BLaER1 treated with 17β-estradiol and CSF1 and Interleukin-3, amounts not matched to agents 10 nM and 100 nM (cell line): ENCODE results near the gene CCL17.
"Not testable (repeated sequence)": the region's sequence is repeated elsewhere in the genome, so short reads cannot be mapped to it uniquely, and the experiment has no call there.

Experiments
- H3K27ac ChIP-seq, 11 experiments: shearing (Covaris generic); formaldehyde crosslinking; 2 replicates each; pipeline ENCODE4 v1.8.1; 2022
- H3K27me3 ChIP-seq, 11 experiments: shearing (Covaris generic); formaldehyde crosslinking; 2 replicates each; pipeline ENCODE4 v1.8.1; 2022
- H3K36me3 ChIP-seq, 11 experiments: shearing (Covaris generic); formaldehyde crosslinking; 2 replicates each; pipeline ENCODE4 v1.8.1; 2022
- H3K4me1 ChIP-seq, 10 experiments: shearing (Covaris generic); formaldehyde crosslinking; 2 replicates each; pipeline ENCODE4 v1.8.1; 2022
- H3K4me2 ChIP-seq, 11 experiments: shearing (Covaris generic); formaldehyde crosslinking; 2 replicates each; pipeline ENCODE4 v1.8.1; 2022
- H3K4me3 ChIP-seq, 10 experiments: shearing (Covaris generic); formaldehyde crosslinking; 2 replicates each; pipeline ENCODE4 v1.8.1; 2022
- H3K9ac ChIP-seq, 11 experiments: shearing (Covaris generic); formaldehyde crosslinking; 2 replicates each; pipeline ENCODE4 v1.8.1; 2022
- H3K9me3 ChIP-seq, 11 experiments: shearing (Covaris generic); formaldehyde crosslinking; replicated peaks in 1 of 11; 2 replicates each; pipeline ENCODE4 v1.8.1; 2022
- H4K20me1 ChIP-seq, 11 experiments: shearing (Covaris generic); formaldehyde crosslinking; 2 replicates each; pipeline ENCODE4 v1.8.1; 2022
- Cebpa-rat ChIP-seq, 11 experiments: shearing (Covaris generic); IDR thresholded peaks; 2 replicates each; pipeline ENCODE4 v1.8.1; 2022

CCL17 gene

GRCh38 chr16:57391300-57391699, 13.3 kb upstream of the CCL17 start:
- no peak for TF ChIP-seq Cebpa-rat (IDR thresholded peaks at IDR 0.05)
- Histone ChIP-seq H3K27me3 (no peaks in the 10 kb centered on the region), H4K20me1 (0 out of 22 replicates have a peak, but pooled peaks cover 0 to 1% (median 0%) of the 10 kb centered on the region in 11 experiments), H3K36me3 (no peaks in the 10 kb centered on the region), H3K4me2 (peak overlapping the region in 1 of 11 experiments; percentile 1; a peak in 1 of 22 replicates), H3K4me1 (peaks cover 0 to 18% (median 12%) of the 10 kb centered on the region in 10 experiments; a peak in 16 of 20 replicates), H3K9ac (no peak overlapping the region), H3K9me3 (peaks cover 9 to 17% (median 14%) of the 10 kb centered on the region in 11 experiments; a peak in 21 of 22 replicates), H3K4me3 (no peak overlapping the region), H3K27ac (no peak overlapping the region)

GRCh38 chr16:57391708-57392107, 12.9 kb upstream of the CCL17 start:
- Histone ChIP-seq H3K4me3 (no peak overlapping the region), H3K36me3 (no peaks in the 10 kb centered on the region)
- no peak for TF ChIP-seq Cebpa-rat (IDR thresholded peaks at IDR 0.05)

GRCh38 chr16:57392694-57393093, 11.9 kb upstream of the CCL17 start:
- H3K9me3 ChIP-seq = peaks cover 9 to 17% (median 14%) of the 10 kb centered on the region in 11 experiments; a peak in 21 of 22 replicates
- no peaks in the 10 kb centered on the region for H4K20me1 ChIP-seq
- H3K4me1 ChIP-seq = peaks cover 0 to 5% (median 0%) of the 10 kb centered on the region in 10 experiments; a peak in 1 of 20 replicates
- H3K9ac ChIP-seq = no peak overlapping the region
- no peak overlapping the region for H3K4me2 ChIP-seq
- no peak overlapping the region for H3K27ac ChIP-seq
- TF ChIP-seq Cebpa-rat (IDR thresholded peaks at IDR 0.05) = no peak
- no peak overlapping the region for H3K4me3 ChIP-seq
- H3K36me3 ChIP-seq = no peaks in the 10 kb centered on the region
- H3K27me3 ChIP-seq = no peaks in the 10 kb centered on the region

More at GRCh38 chr16:57391708-57392107, 12.9 kb upstream of the CCL17 start:
- H3K9me3 ChIP-seq = peaks cover 9 to 17% (median 14%) of the 10 kb centered on the region in 11 experiments; a peak in 21 of 22 replicates
- no peak overlapping the region for H3K27ac ChIP-seq
- no peak overlapping the region for H3K4me2 ChIP-seq
- H3K4me1 ChIP-seq = peaks cover 0 to 14% (median 8%) of the 10 kb centered on the region in 10 experiments; a peak in 16 of 20 replicates
- no peaks in the 10 kb centered on the region for H4K20me1 ChIP-seq
- no peaks in the 10 kb centered on the region for H3K27me3 ChIP-seq
- no peak overlapping the region for H3K9ac ChIP-seq

GRCh38 chr16:57394444-57394843, 10.1 kb upstream of the CCL17 start:
- Histone ChIP-seq H4K20me1 (no peaks in the 10 kb centered on the region), H3K27ac (no peak overlapping the region), H3K4me1 (no peaks in the 10 kb centered on the region), H3K27me3 (no peaks in the 10 kb centered on the region), H3K36me3 (no peaks in the 10 kb centered on the region), H3K4me2 (no peak overlapping the region), H3K9ac (no peak overlapping the region), H3K4me3 (no peak overlapping the region), H3K9me3 (peaks cover 9 to 17% (median 14%) of the 10 kb centered on the region in 11 experiments; a peak in 21 of 22 replicates)
- no peak for TF ChIP-seq Cebpa-rat (IDR thresholded peaks at IDR 0.05)

GRCh38 chr16:57395026-57395425, 9.5 kb upstream of the CCL17 start:
- no peak for TF ChIP-seq Cebpa-rat (IDR thresholded peaks at IDR 0.05)
- Histone ChIP-seq H3K4me3 (no peak overlapping the region), H3K27ac (no peak overlapping the region), H3K9me3 (peaks cover 9 to 17% (median 14%) of the 10 kb centered on the region in 11 experiments; a peak in 21 of 22 replicates), H3K27me3 (no peaks in the 10 kb centered on the region), H3K4me1 (peaks cover 0 to 5% (median under 1%) of the 10 kb centered on the region in 10 experiments; a peak in 9 of 20 replicates), H3K9ac (no peak overlapping the region), H3K4me2 (no peak overlapping the region), H3K36me3 (no peaks in the 10 kb centered on the region), H4K20me1 (no peaks in the 10 kb centered on the region)

- no peak overlapping the region for H3K4me2 ChIP-seq
These were observed 7.8 kb upstream of the CCL17 start for GRCh38 chr16:57396786-57397185.

GRCh38 chr16:57397493-57397892, 7.1 kb upstream of the CCL17 start:
- H3K4me2 ChIP-seq, H3K4me3 ChIP-seq, H3K27me3 ChIP-seq, H3K36me3 ChIP-seq, H3K9ac ChIP-seq, H4K20me1 ChIP-seq, H3K27ac ChIP-seq: not testable (repeated sequence)
- H3K4me1 ChIP-seq = peaks cover 0 to 24% (median 14%) of the 10 kb centered on the region in 10 experiments; a peak in 13 of 20 replicates
- peaks cover 9 to 17% (median 14%) of the 10 kb centered on the region in 11 experiments; a peak in 21 of 22 replicates for H3K9me3 ChIP-seq

More at GRCh38 chr16:57396786-57397185, 7.8 kb upstream of the CCL17 start:
- no peak for TF ChIP-seq Cebpa-rat (IDR thresholded peaks at IDR 0.05)
- no peaks in the 10 kb centered on the region for H3K36me3 ChIP-seq
- no peak overlapping the region for H3K4me3 ChIP-seq
- no peak overlapping the region for H3K9ac ChIP-seq
- H3K9me3 ChIP-seq = peaks cover 9 to 17% (median 14%) of the 10 kb centered on the region in 11 experiments; a peak in 21 of 22 replicates
- no peaks in the 10 kb centered on the region for H4K20me1 ChIP-seq
- no peaks in the 10 kb centered on the region for H3K27me3 ChIP-seq
- H3K4me1 ChIP-seq = peaks cover 0 to 20% (median 8%) of the 10 kb centered on the region in 10 experiments; a peak in 13 of 20 replicates
- no peak overlapping the region for H3K27ac ChIP-seq

- H3K27ac ChIP-seq = no peak overlapping the region
- peak overlapping the region in 8 of 11 experiments; percentile 3 to 33 (median 20); a peak in 11 of 22 replicates for H3K4me2 ChIP-seq
- H3K36me3 ChIP-seq = no peaks in the 10 kb centered on the region
- H3K9me3 ChIP-seq = no peaks in the 10 kb centered on the region
- H4K20me1 ChIP-seq = no peaks in the 10 kb centered on the region
- no peak for TF ChIP-seq Cebpa-rat (IDR thresholded peaks at IDR 0.05)
- no peak overlapping the region for H3K4me3 ChIP-seq
- no peaks in the 10 kb centered on the region for H3K27me3 ChIP-seq
- no peak overlapping the region for H3K9ac ChIP-seq
- peaks cover 11 to 51% (median 21%) of the 10 kb centered on the region in 10 experiments for H3K4me1 ChIP-seq
These were observed 2.5 kb upstream of the CCL17 start for GRCh38 chr16:57401943-57402640.

GRCh38 chr16:57405097-57405496, 530 bp downstream of the CCL17 start:
- H3K27me3 ChIP-seq = no peaks in the 10 kb centered on the region
- peaks cover 31 to 68% (median 38%) of the 10 kb centered on the region in 10 experiments for H3K4me1 ChIP-seq
- no peak overlapping the region for H3K27ac ChIP-seq
- no peaks in the 10 kb centered on the region for H3K9me3 ChIP-seq
- H3K4me2 ChIP-seq = peak overlapping the region in 1 of 11 experiments; percentile 33; a peak in 3 of 22 replicates
- H3K4me3 ChIP-seq = no peak overlapping the region
- no peak for TF ChIP-seq Cebpa-rat (IDR thresholded peaks at IDR 0.05)
- H3K9ac ChIP-seq = no peak overlapping the region
- H4K20me1 ChIP-seq = no peaks in the 10 kb centered on the region
- H3K36me3 ChIP-seq = no peaks in the 10 kb centered on the region
